GM19023 (cell line): ENCODE measurements around the gene TBX19.
A peak's percentile ranks its signal among the peaks of the same experiment; 100 is the strongest.

Experiments used
- ATAC-seq: cut with Tn5 transposase; IDR thresholded peaks from one replicate; pipeline ENCODE4 v1.9.1; 2021; ENCODE audit warnings: mild to moderate bottlenecking, moderate library complexity; ENCODE audit not compliant: unreplicated experiment

TBX19 gene

GRCh38 chr1:168280296-168280927 lies at the start of gene TBX19:
Gene TBX19, plus strand, starts transcription at chr1:168280877. Its CDS starts 214 bp downstream, at chr1:168281091.
- ATAC-seq: no peak

GRCh38 chr1:168234846-168235547 lies 45.7 kb upstream of the TBX19 start:
- peak; percentile 88 for ATAC-seq

GRCh38 chr1:168235548-168235885 lies 45.2 kb upstream of the TBX19 start:
- peak; percentile 23 for ATAC-seq

GRCh38 chr1:168235937-168236336 lies 44.7 kb upstream of the TBX19 start:
- ATAC-seq: no peak

- no peak for ATAC-seq
Measured at GRCh38 chr1:168236836-168237611, 43.7 kb upstream of the TBX19 start.

GRCh38 chr1:168243198-168243597 lies 37.5 kb upstream of the TBX19 start:
- no peak for ATAC-seq

- no peak for ATAC-seq
Measured at GRCh38 chr1:168243636-168244212, 37.0 kb upstream of the TBX19 start.

GRCh38 chr1:168245042-168245441 lies 35.6 kb upstream of the TBX19 start:
- no peak for ATAC-seq

- ATAC-seq: no peak
Measured at GRCh38 chr1:168246506-168246905, 34.2 kb upstream of the TBX19 start.

GRCh38 chr1:168252204-168252733 lies 28.4 kb upstream of the TBX19 start:
- ATAC-seq: no peak

GRCh38 chr1:168256164-168256563 lies 24.5 kb upstream of the TBX19 start:
- no peak for ATAC-seq

GRCh38 chr1:168257397-168257796 lies 23.3 kb upstream of the TBX19 start:
- no peak for ATAC-seq

GRCh38 chr1:168259567-168259966 lies 21.1 kb upstream of the TBX19 start:
- no peak for ATAC-seq

GRCh38 chr1:168260393-168260792 lies 20.3 kb upstream of the TBX19 start:
- no peak for ATAC-seq

GRCh38 chr1:168261390-168261789 lies 19.3 kb upstream of the TBX19 start:
- ATAC-seq: no peak

- no peak for ATAC-seq
Measured at GRCh38 chr1:168263130-168263529, 17.5 kb upstream of the TBX19 start.

GRCh38 chr1:168264296-168264695 lies 16.4 kb upstream of the TBX19 start:
- ATAC-seq: no peak

GRCh38 chr1:168265596-168265995 lies 15.1 kb upstream of the TBX19 start:
- ATAC-seq: no peak

GRCh38 chr1:168266644-168267186 lies 14.0 kb upstream of the TBX19 start:
- ATAC-seq: no peak

GRCh38 chr1:168271636-168272035 lies 9.0 kb upstream of the TBX19 start:
- no peak for ATAC-seq

- ATAC-seq: no peak
Measured at GRCh38 chr1:168273575-168273974, 7.1 kb upstream of the TBX19 start.
